ENCODE measurements around the gene ABO. TPM values are rescaled to one million over a fixed set of nuclear protein-coding genes. Genes with fewer than 3 reads are reported as not detected.

The ABO gene
- total RNA-seq, 1 experiment from 2014 or later: 0.15 TPM

- no peaks in the 10 kb centered on the region for H3K9me3 Mint-ChIP-seq
- ATAC-seq: no peak
- no peak overlapping the region for H3K4me3 Mint-ChIP-seq
- no peaks in the 10 kb centered on the region for H3K36me3 Mint-ChIP-seq
- POLR2A ChIA-PET: interaction anchor here (0.6 kb wide), 1 partner anchor 115 kb away, joined by 9 read pairs; no protein-coding TSS in a partner anchor
- no peak for DNase-seq (ENCODE audit: low spot score)
- peaks cover 86% of the 10 kb centered on the region for H3K27me3 Mint-ChIP-seq (ENCODE audit: low read depth)
- no peak for TF ChIP-seq NR3C1 (CRISPR knock-in tag; conservative IDR thresholded peaks at IDR 0.05; ENCODE audit: low read depth)
- TF ChIP-seq IRF2 (CRISPR knock-in tag; IDR thresholded peaks at IDR 0.05; ENCODE audit: borderline replicate concordance, low read depth): no peak
- no peak for TF ChIP-seq ERG (CRISPR knock-in tag; IDR thresholded peaks at IDR 0.05)
- TF ChIP-seq ZNF396 (CRISPR knock-in tag; IDR thresholded peaks at IDR 0.05; ENCODE audit: borderline replicate concordance): no peak
- CTCF ChIA-PET: interaction anchor here (1.2 to 2.7 kb wide), 4 partner anchors 19 to 279 kb away, joined by 3 to 14 read pairs (median 7); no protein-coding TSS in a partner anchor
- no peak overlapping the region for H3K27ac Mint-ChIP-seq
- no peaks in the 10 kb centered on the region for H3K4me1 Mint-ChIP-seq
Measured at GRCh38 chr9:133207540-133208170, 67.3 kb downstream of the ABO start.

- Mint-ChIP-seq H3K4me1 (no peaks in the 10 kb centered on the region), H3K36me3 (no peaks in the 10 kb centered on the region), H3K27ac (no peak overlapping the region), H3K4me3 (no peak overlapping the region), H3K27me3 (ENCODE audit: low read depth) (peaks cover 87% of the 10 kb centered on the region), H3K9me3 (no peaks in the 10 kb centered on the region)
- DNase-seq (ENCODE audit: low spot score) (no peak), ATAC-seq (no peak)
- TF ChIP-seq ELF4 (CRISPR knock-in tag; IDR thresholded peaks at IDR 0.05; ENCODE audit: low read depth) (no peak), E2F4 (CRISPR knock-in tag; IDR thresholded peaks at IDR 0.05; ENCODE audit: borderline replicate concordance, low read depth) (no peak), SMAD3 (CRISPR knock-in tag; IDR thresholded peaks at IDR 0.05; ENCODE audit: borderline replicate concordance) (no peak), ZBTB43 (CRISPR knock-in tag; IDR thresholded peaks at IDR 0.05) (no peak), KAT7 (CRISPR knock-in tag; IDR thresholded peaks at IDR 0.05; ENCODE audit: borderline replicate concordance) (no peak), ZSCAN18 (CRISPR knock-in tag; IDR thresholded peaks at IDR 0.05) (no peak), NR1H2 (CRISPR knock-in tag; IDR thresholded peaks at IDR 0.05) (no peak), GRHL2 (CRISPR knock-in tag; IDR thresholded peaks at IDR 0.05; ENCODE audit: insufficient replicate concordance, severe bottlenecking) (no peak), CTCF (IDR thresholded peaks at IDR 0.05) (no peak), ATF1 (CRISPR knock-in tag; IDR thresholded peaks at IDR 0.05) (no peak), NFATC4 (CRISPR knock-in tag; IDR thresholded peaks at IDR 0.05) (no peak), RELA (CRISPR knock-in tag; IDR thresholded peaks at IDR 0.05; ENCODE audit: borderline replicate concordance) (no peak), ZNF423 (CRISPR knock-in tag; IDR thresholded peaks at IDR 0.05) (no peak), MXD4 (CRISPR knock-in tag; IDR thresholded peaks at IDR 0.05; ENCODE audit: borderline replicate concordance) (no peak), EMX1 (CRISPR knock-in tag; IDR thresholded peaks at IDR 0.05) (no peak), ZNF138 (CRISPR knock-in tag; conservative IDR thresholded peaks at IDR 0.05) (no peak), TEAD1 (CRISPR knock-in tag; IDR thresholded peaks at IDR 0.05) (no peak), NR2C2 (CRISPR knock-in tag; IDR thresholded peaks at IDR 0.05) (no peak), ZNF396 (CRISPR knock-in tag; IDR thresholded peaks at IDR 0.05; ENCODE audit: borderline replicate concordance) (no peak), NR3C1 (CRISPR knock-in tag; conservative IDR thresholded peaks at IDR 0.05; ENCODE audit: low read depth) (no peak)
- POLR2A ChIA-PET: no interaction called here
- CTCF ChIA-PET: interaction anchor here (1.2 to 2.7 kb wide), 4 partner anchors 19 to 279 kb away, joined by 3 to 14 read pairs (median 7); no protein-coding TSS in a partner anchor
Measured at GRCh38 chr9:133207021-133207531, 67.9 kb downstream of the ABO start.

Data from WTC11 (cell line).